ENCODE results near the gene CREB5.

- TF ChIP-seq POLR2A (IDR thresholded peaks at IDR 0.05) (no peak), CTCF (IDR thresholded peaks at IDR 0.05 in 8 of 11, conservative IDR thresholded peaks at IDR 0.05 in 3 of 11) (no peak)
Measured at GRCh38 chr7:28847681-28848080, 435.4 kb downstream of the CREB5 start.

Measured in spleen (tissue), 7 donors.